ENCODE measurements around the gene SLC10A7.

The SLC10A7 gene

DNA sequence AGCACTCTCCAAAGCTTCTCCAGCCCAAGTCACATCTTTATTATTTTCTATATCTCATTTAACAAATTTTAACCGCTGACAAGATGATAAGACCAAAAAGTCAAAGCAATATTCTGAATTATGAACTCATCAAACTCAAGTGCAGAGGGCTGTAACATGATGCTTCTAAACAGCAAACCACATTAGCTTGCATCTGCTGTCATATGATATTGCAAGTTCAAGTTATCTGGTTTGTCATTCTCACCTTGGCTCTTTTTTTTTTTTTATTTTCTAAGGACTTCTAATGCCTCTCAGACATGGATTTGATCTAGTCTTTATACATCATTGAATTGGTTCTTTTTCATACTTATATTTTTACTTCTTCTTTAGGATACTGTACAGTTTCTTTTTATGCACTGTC is 93.4 kb downstream of the SLC10A7 start:
- Mint-ChIP-seq H3K9me3 (no peaks in the 10 kb centered on the region), H3K27ac (ENCODE audit: low read depth) (no peak overlapping the region), H3K4me3 (no peak overlapping the region), H3K4me1 (peaks cover 4% of the 10 kb centered on the region), H3K27me3 (no peaks in the 10 kb centered on the region), H3K36me3 (ENCODE audit: insufficient read depth) (no peaks in the 10 kb centered on the region)
- DNase-seq (ENCODE audit: low spot score in 2 of 2) (no peak), ATAC-seq (replicated peaks; ENCODE audit: extremely low read depth, poor library complexity, severe bottlenecking) (no peak)

DNA sequence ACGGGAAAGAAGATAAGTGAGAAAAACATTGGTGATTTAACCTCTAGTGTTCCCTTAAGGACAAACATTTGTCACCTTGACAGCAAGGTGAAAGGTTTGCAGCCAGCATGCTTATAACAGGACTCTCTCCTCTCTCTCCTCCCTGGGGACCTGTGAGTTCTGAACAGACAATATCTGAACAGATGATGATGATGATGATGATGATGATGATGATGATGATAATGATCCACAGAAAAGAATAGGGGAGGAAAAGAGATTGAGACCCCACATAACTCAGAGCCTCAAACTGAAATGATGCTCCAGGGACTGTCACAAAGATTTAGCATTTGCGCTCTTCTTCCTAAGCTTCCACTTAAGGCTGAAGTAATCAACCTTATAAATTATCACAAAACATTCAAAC is 103.9 kb downstream of the SLC10A7 start:
- Mint-ChIP-seq H3K36me3 (ENCODE audit: insufficient read depth) (no peaks in the 10 kb centered on the region), H3K4me1 (no peaks in the 10 kb centered on the region), H3K27ac (ENCODE audit: low read depth) (no peak overlapping the region), H3K27me3 (no peaks in the 10 kb centered on the region), H3K9me3 (no peaks in the 10 kb centered on the region), H3K4me3 (no peak overlapping the region)
- no peak for ATAC-seq (replicated peaks; ENCODE audit: extremely low read depth, poor library complexity, severe bottlenecking)
- DNase-seq (ENCODE audit: low spot score in 2 of 2), result no peak

DNA sequence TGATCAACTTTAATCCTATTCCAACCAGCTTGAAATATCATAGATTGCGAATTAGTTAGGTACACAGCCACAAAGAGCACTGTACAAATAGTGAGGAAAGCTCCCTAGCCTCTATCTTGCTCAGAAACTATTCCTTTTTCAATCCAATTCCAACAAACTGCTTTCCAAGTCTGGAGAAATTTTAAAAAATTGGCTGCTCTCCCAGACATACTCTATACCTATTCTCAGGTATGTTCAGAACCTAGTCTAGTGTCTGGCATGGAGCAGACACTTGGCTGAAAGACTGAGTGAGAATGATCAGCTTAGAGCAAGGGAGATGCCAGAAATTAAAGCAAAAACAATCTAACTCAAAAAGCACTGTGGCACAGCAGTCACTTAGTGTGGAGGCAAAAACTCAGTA is 105.9 kb downstream of the SLC10A7 start:
- Mint-ChIP-seq H3K27me3 (no peaks in the 10 kb centered on the region), H3K9me3 (no peaks in the 10 kb centered on the region), H3K4me1 (no peaks in the 10 kb centered on the region), H3K4me3 (no peak overlapping the region), H3K36me3 (ENCODE audit: insufficient read depth) (no peaks in the 10 kb centered on the region), H3K27ac (ENCODE audit: low read depth) (no peak overlapping the region)
- no peak for ATAC-seq (replicated peaks; ENCODE audit: extremely low read depth, poor library complexity, severe bottlenecking)
- no peak for DNase-seq (ENCODE audit: low spot score in 2 of 2)

DNA sequence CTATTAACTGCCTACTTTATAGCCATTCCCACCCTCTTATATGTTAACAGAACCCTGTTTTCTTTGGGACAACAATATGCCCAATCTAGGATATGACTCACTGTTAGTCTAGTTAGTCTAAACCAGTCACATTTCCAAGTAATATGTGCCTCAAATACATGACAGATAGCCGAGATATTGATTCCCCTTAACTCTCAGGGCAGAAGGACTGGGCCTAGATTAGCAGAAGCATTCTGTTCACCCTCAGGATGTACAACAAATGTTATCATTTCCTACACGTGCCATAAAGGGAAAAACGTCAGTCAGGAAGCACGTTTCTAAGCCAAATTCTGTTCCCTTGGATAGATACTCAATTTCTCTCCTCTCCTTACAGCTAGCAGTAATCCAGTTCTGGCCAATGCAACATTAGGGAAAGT is 114.1 kb downstream of the SLC10A7 start:
- ATAC-seq (replicated peaks; ENCODE audit: extremely low read depth, poor library complexity, severe bottlenecking) (no peak), DNase-seq (ENCODE audit: low spot score in 2 of 2) (no peak)
- H3K27me3 Mint-ChIP-seq, result no peaks in the 10 kb centered on the region
- no peaks in the 10 kb centered on the region for H3K36me3 Mint-ChIP-seq (ENCODE audit: insufficient read depth)
- H3K27ac Mint-ChIP-seq (ENCODE audit: low read depth), result no peak overlapping the region
- H3K4me1 Mint-ChIP-seq, result no peaks in the 10 kb centered on the region
- H3K9me3 Mint-ChIP-seq, result no peaks in the 10 kb centered on the region
- no peak overlapping the region for H3K4me3 Mint-ChIP-seq

- no peaks in the 10 kb centered on the region for H3K27me3 Mint-ChIP-seq
- H3K9me3 Mint-ChIP-seq, result no peaks in the 10 kb centered on the region
- no peaks in the 10 kb centered on the region for H3K4me1 Mint-ChIP-seq
- ATAC-seq (replicated peaks; ENCODE audit: extremely low read depth, poor library complexity, severe bottlenecking) (no peak), DNase-seq (ENCODE audit: low spot score in 2 of 2) (no peak)
- no peaks in the 10 kb centered on the region for H3K36me3 Mint-ChIP-seq (ENCODE audit: insufficient read depth)
- no peak overlapping the region for H3K27ac Mint-ChIP-seq (ENCODE audit: low read depth)
- no peak overlapping the region for H3K4me3 Mint-ChIP-seq
Measured at GRCh38 chr4:146407257-146407656, 114.5 kb downstream of the SLC10A7 start.

DNA sequence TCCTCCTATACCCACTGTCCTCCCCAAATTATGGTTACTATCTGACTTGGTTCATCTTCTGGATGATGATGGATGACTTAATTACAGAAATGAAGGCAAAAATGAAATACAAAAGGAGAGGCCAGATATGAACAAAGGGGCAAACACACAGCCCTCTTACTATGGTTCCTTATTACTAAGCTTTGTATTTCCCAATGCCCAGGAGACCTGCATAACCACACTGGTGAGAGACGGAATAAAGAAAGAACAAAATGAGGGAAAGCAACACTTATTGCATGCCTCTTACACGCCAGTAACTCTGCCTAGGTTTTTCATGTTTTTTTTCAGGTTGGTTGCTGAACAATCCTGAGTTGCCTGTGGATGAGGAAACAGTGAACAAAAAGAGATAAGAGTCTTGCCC is 120.5 kb downstream of the SLC10A7 start:
- H3K36me3 Mint-ChIP-seq (ENCODE audit: insufficient read depth), result no peaks in the 10 kb centered on the region
- no peaks in the 10 kb centered on the region for H3K4me1 Mint-ChIP-seq
- no peak for DNase-seq (ENCODE audit: low spot score in 2 of 2)
- no peak for ATAC-seq (replicated peaks; ENCODE audit: extremely low read depth, poor library complexity, severe bottlenecking)
- no peaks in the 10 kb centered on the region for H3K27me3 Mint-ChIP-seq
- H3K27ac Mint-ChIP-seq (ENCODE audit: low read depth), result no peak overlapping the region
- no peaks in the 10 kb centered on the region for H3K9me3 Mint-ChIP-seq
- no peak overlapping the region for H3K4me3 Mint-ChIP-seq

- DNase-seq (ENCODE audit: low spot score in 2 of 2) (no peak), ATAC-seq (replicated peaks; ENCODE audit: extremely low read depth, poor library complexity, severe bottlenecking) (no peak)
- Mint-ChIP-seq H3K4me1 (no peaks in the 10 kb centered on the region), H3K9me3 (no peaks in the 10 kb centered on the region), H3K4me3 (no peak overlapping the region), H3K36me3 (ENCODE audit: insufficient read depth) (no peaks in the 10 kb centered on the region), H3K27ac (ENCODE audit: low read depth) (no peak overlapping the region), H3K27me3 (no peaks in the 10 kb centered on the region)
Measured at GRCh38 chr4:146398896-146399445, 122.8 kb downstream of the SLC10A7 start.

DNA sequence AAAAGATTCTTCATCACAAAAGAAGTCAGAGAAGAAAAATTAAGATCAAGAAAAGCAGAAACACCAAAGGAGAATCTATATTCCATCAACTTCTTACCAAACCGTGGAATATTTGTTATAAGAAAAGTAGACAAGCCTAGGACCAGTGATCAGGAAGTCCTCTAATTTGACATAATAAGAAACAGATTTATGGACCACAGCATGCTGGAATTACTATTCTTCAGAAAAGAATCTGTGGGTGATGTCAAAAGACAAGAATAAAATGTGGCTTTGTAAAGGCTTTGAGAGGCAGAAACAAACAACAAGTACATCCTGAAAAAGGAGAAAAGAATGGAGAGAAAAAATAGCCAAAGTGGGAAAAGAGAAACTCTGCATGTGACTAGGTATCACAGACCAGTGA is 123.3 kb downstream of the SLC10A7 start:
- H3K9me3 Mint-ChIP-seq, result no peaks in the 10 kb centered on the region
- ATAC-seq (replicated peaks; ENCODE audit: extremely low read depth, poor library complexity, severe bottlenecking), result no peak
- DNase-seq (ENCODE audit: low spot score in 2 of 2), result no peak
- no peaks in the 10 kb centered on the region for H3K27me3 Mint-ChIP-seq
- H3K4me1 Mint-ChIP-seq, result no peaks in the 10 kb centered on the region
- H3K36me3 Mint-ChIP-seq (ENCODE audit: insufficient read depth), result no peaks in the 10 kb centered on the region
- no peak overlapping the region for H3K27ac Mint-ChIP-seq (ENCODE audit: low read depth)
- H3K4me3 Mint-ChIP-seq, result no peak overlapping the region

DNA sequence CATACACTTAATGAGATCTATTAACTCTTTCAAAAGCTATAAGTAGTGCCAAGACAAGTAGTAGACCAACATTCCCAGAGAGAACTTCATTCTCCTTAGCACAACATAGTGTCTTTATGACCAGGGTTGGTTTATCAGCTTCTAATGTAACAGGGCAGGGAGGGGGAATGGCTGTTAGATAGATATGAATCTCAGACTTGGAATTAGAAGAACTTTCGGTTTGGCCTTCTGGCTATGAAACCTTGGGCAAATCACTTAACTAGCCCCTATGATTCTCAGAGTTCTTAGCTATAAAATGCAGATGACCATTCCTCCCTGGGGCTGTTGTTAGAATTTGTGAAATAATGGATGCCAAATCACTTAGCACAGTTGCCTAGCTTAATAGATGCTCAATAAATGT is 132.2 kb downstream of the SLC10A7 start:
- Mint-ChIP-seq H3K27me3 (no peaks in the 10 kb centered on the region), H3K9me3 (no peaks in the 10 kb centered on the region), H3K4me3 (no peak overlapping the region), H3K27ac (ENCODE audit: low read depth) (no peak overlapping the region), H3K4me1 (peaks cover 6% of the 10 kb centered on the region), H3K36me3 (ENCODE audit: insufficient read depth) (no peaks in the 10 kb centered on the region)
- ATAC-seq (replicated peaks; ENCODE audit: extremely low read depth, poor library complexity, severe bottlenecking) (no peak), DNase-seq (ENCODE audit: low spot score in 2 of 2) (no peak)

- DNase-seq (ENCODE audit: low spot score in 2 of 2) (no peak), ATAC-seq (replicated peaks; ENCODE audit: extremely low read depth, poor library complexity, severe bottlenecking) (no peak)
- H3K9me3 Mint-ChIP-seq, result no peaks in the 10 kb centered on the region
- H3K27me3 Mint-ChIP-seq, result no peaks in the 10 kb centered on the region
- H3K4me3 Mint-ChIP-seq, result no peak overlapping the region
- H3K4me1 Mint-ChIP-seq, result peaks cover 6% of the 10 kb centered on the region
- no peak overlapping the region for H3K27ac Mint-ChIP-seq (ENCODE audit: low read depth)
- no peaks in the 10 kb centered on the region for H3K36me3 Mint-ChIP-seq (ENCODE audit: insufficient read depth)
Measured at GRCh38 chr4:146382194-146382593, 139.5 kb downstream of the SLC10A7 start.

GRCh38 chr4:146381263-146381872 is 140.4 kb downstream of the SLC10A7 start:
- ATAC-seq (replicated peaks; ENCODE audit: extremely low read depth, poor library complexity, severe bottlenecking) (no peak), DNase-seq (ENCODE audit: low spot score in 2 of 2) (no peak)
- H3K9me3 Mint-ChIP-seq, result no peaks in the 10 kb centered on the region
- H3K4me3 Mint-ChIP-seq, result no peak overlapping the region
- no peaks in the 10 kb centered on the region for H3K27me3 Mint-ChIP-seq
- H3K36me3 Mint-ChIP-seq (ENCODE audit: insufficient read depth), result peaks cover 1% of the 10 kb centered on the region
- H3K27ac Mint-ChIP-seq (ENCODE audit: low read depth), result no peak overlapping the region
- peaks cover 10% of the 10 kb centered on the region for H3K4me1 Mint-ChIP-seq

DNA sequence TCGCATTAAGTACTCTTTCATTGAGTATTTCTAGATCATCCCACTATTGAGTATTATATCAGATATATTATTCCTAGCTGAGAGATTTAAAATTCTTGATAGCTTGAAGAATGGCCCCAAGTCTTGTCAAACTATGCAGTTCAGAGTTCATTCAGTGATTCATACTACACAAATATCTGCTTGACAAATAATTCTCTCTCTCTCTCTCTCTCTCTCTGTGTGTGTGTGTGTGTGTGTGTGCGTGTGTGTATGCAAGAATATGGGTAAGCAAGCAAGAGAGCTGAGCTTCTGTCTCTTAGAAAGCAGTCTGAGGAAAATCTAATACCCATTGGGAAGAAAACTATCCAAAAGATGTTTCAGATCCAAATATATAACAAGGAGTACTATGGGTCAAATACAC is 142.0 kb downstream of the SLC10A7 start:
- no peak overlapping the region for H3K4me3 Mint-ChIP-seq
- no peaks in the 10 kb centered on the region for H3K27me3 Mint-ChIP-seq
- H3K27ac Mint-ChIP-seq (ENCODE audit: low read depth), result no peak overlapping the region
- no peak for DNase-seq (ENCODE audit: low spot score in 2 of 2)
- peaks cover 1% of the 10 kb centered on the region for H3K36me3 Mint-ChIP-seq (ENCODE audit: insufficient read depth)
- H3K4me1 Mint-ChIP-seq, result peaks cover 11% of the 10 kb centered on the region
- ATAC-seq (replicated peaks; ENCODE audit: extremely low read depth, poor library complexity, severe bottlenecking), result no peak
- no peaks in the 10 kb centered on the region for H3K9me3 Mint-ChIP-seq

DNA sequence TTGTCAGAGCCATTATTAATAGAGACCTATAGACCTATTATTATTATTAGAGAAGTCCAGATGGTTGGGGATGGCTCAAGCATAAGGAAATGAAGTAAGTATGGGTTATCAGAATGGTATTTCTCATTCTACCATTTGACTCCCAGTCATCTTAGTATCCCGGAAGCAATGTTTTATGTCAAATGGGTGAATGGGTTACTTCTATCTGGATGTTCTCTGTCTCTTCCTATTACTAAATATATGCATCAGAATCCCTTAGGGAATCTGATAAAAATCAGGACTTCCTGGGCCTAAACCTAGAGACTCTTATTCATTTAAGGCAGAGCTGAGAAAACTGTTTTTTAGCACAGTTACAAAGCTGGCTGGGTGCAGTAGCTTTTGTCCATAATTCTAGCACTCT is 149.9 kb downstream of the SLC10A7 start:
- Mint-ChIP-seq H3K9me3 (no peaks in the 10 kb centered on the region), H3K27me3 (no peaks in the 10 kb centered on the region), H3K4me3 (no peak overlapping the region), H3K27ac (ENCODE audit: low read depth) (no peak overlapping the region), H3K36me3 (ENCODE audit: insufficient read depth) (peaks cover 2% of the 10 kb centered on the region), H3K4me1 (peaks cover 10% of the 10 kb centered on the region)
- no peak for ATAC-seq (replicated peaks; ENCODE audit: extremely low read depth, poor library complexity, severe bottlenecking)
- DNase-seq (ENCODE audit: low spot score in 2 of 2), result no peak
